ENCODE measurements around the gene CCDC136.

Gene CCDC136

DNA sequence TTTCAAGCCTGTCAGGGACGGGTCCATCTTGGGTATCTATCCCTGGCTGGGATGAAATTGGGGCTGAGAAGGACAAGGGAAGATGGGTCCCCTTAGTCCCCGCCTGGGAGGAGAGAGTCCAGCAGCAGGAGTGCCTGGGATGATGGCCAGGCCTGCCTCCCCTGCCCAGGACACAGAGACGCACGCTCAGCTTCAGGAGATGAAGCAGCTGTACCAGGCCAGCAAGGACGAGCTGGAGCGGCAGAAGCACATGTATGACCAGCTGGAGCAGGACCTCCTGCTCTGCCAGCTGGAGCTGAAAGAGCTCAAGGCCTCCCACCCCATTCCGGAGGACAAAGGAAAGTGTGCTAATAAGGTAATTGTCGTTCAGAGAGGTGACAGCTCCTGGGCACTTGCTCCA lies 15.4 kb downstream of the CCDC136 start:
- no peak for DNase-seq

DNA sequence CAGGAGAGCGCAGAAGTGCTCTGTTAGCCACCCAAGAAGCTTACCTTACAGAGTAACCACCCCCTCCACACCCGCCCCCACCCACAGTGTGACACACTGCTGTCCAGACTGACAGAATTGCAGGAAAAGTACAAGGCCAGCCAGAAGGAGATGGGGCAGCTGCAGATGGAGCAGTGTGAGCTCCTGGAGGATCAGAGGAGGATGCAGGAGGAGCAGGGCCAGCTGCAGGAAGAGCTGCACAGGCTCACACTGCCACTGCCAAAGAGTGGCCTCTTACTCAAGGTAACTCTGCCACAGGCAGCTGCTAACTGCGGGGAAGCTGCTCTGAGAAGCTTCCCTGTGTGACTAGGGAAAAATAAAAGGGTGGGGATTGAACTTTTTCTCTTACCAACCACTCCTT lies 17.6 kb downstream of the CCDC136 start:
- no peak for DNase-seq

DNA sequence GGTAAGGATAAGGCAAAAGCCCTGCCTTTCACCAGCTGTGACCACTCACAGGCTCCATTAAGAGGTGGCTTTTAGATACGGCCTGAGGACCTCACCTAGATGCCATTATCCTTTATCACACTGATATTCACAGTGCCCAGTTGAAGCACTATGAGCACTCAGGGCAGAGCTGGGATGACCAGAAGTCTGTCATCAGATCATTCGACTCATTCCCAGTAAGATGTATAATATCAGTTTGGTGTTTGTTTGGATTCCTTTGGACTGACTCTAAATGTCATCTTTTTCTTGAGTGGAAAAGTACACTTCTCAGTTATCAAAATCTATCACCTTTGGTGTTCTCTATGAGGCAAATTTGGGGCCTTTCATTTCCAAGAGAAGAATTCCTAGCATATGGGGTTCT lies 18.7 kb downstream of the CCDC136 start:
- DNase-seq, result no peak

DNA sequence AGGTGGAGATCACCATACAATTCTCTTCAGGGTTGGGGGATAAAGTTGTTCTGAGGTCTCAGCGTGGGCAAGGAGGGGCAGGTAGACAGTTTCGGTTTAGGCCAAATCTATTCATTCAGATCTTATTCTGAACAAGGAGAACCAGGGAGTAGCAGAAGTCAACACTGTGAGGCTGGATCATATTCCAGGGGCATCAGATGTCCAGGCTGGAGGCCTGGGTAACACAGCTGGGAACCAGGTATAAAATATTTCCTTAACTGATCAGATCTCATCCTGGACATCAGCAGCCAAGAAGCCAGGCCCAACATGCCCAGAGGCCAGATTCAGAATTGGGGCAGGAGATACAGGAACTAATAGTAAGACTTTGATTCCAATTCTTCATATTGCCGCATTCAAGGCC lies 19.2 kb downstream of the CCDC136 start:
- DNase-seq, result no peak

DNA sequence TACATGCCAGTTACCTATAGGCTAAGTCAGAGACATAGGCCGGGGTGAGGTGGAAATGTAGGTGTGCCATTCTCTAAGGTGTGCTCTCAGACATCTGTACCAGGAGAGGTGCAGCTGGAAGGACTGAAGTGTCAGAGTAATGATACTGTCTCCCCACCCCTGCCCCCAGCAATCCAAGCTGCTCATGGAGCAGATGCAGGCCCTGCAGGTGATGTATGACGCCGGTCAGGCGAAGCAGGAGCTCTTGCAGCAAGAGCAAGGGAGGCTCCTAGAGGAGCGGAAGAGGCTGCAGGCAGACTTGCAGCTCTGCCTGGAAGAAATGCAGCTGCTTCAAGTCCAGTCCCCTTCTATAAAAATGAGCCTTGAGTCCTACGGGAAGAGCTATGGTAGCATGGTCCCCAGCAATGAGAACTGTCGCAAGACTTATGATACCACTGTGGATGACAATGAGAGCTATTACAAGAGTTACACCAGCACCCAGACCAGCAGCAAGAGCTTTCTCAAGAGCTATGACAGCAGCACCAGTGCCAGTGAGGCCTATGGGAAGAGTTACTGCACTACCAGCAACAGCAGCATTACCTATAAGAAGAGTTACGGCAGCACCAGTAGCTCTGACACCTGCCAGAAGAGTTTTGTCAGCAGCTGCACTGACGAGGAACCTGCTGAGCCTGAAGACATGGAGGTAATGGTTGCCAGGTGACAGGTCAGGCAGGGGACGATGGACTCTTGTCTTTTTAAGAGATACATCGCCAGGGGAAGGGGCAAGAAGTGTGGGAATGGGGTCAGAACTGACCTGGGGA lies 20.1 kb downstream of the CCDC136 start:
- DNase-seq, result no peak

DNA sequence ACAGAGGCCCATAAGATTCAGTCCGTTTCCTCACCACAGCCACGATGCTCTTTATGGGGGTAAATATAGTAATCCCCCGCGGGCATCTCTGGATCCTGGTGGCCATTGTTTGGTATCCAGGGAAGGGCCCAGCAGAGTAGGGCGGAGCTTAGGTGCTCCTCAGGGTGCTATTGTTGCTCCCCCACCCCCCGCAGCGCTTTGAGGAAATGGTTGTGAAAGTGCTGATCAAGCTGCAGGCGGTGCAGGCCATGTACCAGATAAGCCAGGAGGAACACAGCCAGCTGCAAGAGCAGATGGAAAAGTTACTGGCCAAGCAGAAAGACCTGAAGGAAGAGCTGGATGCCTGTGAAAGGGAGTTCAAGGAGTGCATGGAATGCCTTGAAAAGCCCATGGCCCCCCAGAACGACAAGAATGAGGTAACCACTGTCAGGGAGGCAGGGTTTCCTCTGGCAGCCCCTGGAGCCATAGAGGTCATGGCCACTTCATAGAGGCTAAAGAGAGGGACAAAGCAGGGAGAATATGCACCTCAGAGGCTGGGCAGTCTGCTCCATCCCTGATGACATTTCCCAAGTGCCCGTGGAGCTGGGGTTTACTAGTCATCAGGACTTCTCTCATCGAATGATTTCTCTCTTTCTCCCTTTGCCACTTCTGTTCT lies 20.9 kb downstream of the CCDC136 start:
- no peak for DNase-seq

DNA sequence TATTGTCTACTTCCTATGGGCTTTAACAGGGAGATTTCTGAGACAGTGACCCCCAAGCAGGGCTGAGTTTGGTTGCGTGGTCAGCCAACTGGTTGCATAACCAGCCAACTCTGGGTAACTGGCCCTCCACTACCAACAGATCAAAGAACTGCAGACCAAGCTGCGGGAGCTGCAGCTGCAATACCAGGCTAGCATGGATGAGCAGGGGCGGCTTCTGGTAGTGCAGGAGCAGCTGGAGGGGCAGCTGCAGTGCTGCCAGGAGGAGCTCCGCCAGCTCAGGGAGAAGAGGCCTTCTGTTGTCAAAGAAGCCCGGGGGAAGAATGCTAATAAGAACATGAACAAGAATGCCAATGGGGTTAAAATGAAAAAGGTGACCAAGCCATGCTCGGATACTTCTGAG lies 22.7 kb downstream of the CCDC136 start:
- DNase-seq, result no peak

DNA sequence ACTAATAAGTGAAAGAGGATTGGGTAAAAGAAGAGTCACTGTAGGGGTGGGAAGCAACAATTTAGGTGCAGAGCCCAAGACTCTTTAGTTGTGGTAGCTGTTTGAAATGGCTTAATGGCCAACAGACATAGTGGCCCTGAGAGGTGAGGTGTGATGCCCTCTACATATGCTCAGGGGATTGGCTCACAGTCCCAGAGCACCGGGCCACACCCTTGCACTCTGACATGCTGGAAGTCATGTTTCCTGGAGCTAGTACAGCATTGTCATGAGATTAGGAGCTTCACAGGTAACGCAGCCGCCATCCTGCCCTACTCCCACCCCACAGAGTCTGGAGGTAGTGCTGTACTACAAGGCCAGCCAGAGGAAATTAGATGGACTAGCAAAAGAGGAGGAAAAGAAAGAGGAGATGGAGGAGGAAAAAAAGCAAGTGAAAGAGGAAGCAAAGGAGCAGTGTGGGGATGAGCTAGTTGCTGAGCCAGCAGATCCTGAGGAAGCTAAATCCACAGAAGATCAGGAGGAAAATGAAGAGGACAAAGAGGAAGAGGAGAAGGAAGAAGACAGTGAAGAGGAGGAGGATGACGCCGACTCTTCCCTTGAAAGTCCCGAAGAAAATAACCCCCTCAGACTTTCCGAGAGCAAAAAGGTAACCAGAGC lies 23.6 kb downstream of the CCDC136 start:
- no peak for DNase-seq

DNA sequence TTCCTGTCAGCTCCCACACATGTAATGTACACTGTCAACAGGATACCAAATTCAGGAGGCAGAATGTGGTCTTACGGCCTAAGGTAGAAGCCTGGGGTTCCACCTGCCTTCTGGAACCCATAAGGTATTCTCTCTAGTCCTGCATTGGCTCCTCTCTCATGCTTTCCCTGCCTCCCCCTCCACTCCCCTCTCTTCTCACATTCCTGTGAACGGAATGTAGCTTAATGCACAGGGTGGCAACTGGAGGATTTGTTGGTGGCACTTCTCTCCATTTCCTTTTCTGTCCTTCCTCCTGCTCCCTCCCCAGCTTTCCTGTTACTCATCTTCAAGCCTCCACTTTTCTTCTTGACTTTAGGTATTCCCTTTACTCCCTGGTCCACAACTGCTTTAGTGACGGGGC lies 26.9 kb downstream of the CCDC136 start:
- no peak for DNase-seq

DNA sequence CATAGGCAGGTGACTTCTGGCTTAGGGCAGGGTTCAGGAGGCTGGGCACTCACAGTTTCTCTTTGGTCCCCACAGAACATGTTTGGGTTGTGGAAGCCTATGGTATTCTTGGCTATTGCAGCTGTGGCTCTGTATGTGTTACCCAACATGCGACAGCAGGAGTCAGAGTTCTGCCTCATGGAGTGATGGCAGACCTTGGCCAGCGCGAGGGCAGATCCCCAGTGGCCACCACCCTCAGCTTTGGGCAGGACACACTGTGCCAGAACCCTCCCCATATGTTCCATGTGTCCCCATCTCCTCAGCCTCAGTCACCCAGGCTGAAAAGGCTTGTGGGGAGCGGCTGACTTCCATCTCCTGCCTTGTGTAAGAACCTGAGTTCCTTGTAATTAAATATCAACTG lies 30.0 kb downstream of the CCDC136 start:
- DNase-seq, result no peak

DNA sequence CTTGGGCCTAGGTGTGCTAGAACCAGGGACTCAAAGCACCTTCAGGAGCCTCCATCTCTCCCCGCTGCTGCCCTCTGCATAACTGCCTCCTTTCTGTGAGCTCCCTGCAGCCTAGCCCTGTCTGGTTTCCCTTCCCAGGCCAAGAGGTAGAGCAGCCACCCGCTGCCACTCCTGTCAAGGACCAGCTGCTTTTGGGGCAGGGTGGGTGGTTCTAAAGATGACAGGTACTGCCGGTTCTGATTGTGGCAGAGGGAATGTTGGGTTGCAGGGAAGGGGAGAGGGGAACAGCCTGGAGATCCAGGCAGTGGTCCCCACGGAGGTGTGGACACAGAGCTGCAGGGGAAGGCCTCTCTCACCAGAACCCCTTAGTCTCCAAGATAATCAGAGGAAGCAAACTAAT lies 34.7 kb downstream of the CCDC136 start:
- no peak for DNase-seq

DNA sequence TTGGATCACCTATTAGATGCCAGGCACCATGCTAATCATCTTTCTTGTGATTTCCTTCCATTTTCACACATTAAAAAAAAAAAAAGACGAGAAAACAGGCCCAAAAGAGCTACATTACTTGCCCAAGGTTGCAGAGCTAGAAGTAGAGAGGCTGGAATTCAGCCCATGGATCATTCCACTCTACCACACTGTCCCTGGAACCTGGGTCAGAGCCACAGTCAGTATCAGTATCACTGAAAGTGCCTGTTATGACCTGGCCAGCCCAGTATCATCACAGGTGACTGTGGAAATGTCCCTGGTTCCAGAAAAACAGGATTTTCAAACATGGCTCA lies 35.1 kb downstream of the CCDC136 start:
- DNase-seq, result no peak

DNA sequence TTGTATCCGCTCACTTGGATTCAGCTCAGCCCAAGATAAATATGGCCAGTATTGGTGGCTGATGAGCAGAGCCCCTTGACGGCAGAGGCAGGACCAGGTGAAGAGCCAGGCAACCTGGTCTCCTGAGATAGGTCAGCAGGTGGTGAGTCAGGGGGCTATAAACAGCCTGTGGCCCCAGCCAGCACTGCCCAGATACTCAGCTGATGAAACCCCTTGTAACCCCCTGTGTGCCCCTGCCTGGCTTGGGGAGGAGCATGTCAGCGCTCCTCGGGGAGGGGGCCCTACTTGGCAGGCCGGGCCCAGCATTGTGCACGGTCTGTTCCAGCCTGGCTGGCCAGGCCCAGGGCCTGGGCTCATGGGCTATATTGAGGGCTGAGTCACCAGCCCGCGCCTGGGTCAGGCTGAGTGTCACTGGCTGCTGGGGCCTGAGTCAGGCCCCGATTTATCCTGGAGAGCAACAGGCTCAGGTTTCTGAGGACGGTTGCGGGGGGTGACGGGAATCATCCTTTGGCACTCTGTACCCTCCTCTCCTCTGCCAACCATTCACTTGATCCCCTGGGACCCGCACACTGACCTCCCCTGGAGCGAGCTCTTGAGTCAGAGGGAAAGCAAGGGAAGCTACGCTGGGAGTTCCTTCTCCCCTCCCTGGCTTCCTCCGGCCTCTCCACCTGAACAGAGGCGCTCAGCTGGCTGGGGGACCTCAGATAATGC lies 35.6 kb downstream of the CCDC136 start:
- peak; percentile 79 for DNase-seq

DNA sequence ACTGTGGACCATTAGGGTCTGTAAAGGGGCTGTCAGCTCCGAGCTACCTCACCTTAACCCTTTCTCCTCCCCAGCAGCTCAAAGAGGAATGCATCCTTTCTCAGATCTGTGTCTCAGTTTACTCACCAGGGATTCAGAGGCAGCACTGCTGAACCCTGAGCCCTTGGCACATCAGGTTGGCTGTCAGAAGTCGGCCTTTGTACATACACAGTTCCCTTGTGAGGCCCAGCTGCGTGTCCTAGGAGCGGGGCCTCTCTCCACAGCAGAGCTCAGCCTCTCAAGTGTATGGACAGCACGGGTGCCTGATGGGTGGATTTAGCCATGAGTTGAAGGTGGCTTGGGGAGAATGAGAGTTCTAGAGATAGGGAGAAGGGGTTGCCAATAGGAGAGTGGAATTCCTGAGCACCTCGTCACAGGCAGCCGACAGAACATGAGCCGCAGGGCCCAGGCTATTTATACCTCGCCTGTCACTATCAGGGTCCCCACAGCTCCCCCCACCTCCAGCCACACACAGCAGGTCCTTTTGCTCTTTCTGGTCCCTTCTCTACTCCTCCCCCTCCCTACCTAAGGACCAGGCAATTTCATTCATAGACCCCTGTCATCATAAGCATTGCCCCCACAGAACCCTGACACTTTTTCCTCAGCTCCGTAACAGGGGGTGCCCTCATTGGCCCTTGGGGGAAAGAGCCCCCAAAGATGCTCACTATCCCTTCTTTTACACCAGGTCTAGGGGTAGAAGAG lies 36.4 kb downstream of the CCDC136 start:
- peak; percentile 84 for DNase-seq

DNA sequence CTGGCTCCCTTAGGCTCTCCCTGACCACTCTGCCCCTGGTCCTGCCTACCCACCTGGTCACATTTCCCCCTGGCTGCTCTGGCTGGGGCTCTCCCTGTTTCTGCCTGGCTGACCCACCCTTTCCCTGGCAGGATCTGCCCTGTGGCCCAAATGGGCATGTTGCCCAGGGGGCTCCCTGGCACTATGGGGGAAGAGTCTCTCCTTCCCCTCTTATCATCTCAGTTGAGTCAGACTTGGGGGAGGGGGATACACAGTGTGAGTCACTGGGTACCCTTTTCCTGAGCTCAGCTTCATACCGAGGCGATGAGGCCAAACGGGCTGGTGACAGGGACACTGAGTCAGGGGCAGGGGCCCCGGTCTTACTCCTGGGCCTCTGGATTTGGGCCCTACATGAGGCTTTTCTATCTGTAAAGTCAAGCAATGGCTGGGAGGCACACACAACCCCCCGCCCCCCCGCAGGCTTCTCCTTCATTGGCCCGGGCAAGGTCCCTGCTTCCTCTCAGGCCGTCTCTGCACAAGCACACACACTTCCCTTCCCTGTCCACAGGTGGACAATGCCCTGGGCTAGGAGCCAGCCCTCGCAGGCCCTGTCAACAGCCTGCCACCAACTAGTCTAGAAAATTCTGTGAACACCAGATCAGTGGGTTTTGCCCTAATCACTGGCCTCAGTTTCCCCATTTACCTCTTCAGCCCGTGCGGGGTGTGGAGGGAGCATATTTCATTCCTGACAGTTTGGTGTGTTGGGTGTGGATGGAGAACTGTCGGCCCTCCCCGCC lies 37.8 kb downstream of the CCDC136 start:
- DNase-seq, result peak; percentile 77

DNA sequence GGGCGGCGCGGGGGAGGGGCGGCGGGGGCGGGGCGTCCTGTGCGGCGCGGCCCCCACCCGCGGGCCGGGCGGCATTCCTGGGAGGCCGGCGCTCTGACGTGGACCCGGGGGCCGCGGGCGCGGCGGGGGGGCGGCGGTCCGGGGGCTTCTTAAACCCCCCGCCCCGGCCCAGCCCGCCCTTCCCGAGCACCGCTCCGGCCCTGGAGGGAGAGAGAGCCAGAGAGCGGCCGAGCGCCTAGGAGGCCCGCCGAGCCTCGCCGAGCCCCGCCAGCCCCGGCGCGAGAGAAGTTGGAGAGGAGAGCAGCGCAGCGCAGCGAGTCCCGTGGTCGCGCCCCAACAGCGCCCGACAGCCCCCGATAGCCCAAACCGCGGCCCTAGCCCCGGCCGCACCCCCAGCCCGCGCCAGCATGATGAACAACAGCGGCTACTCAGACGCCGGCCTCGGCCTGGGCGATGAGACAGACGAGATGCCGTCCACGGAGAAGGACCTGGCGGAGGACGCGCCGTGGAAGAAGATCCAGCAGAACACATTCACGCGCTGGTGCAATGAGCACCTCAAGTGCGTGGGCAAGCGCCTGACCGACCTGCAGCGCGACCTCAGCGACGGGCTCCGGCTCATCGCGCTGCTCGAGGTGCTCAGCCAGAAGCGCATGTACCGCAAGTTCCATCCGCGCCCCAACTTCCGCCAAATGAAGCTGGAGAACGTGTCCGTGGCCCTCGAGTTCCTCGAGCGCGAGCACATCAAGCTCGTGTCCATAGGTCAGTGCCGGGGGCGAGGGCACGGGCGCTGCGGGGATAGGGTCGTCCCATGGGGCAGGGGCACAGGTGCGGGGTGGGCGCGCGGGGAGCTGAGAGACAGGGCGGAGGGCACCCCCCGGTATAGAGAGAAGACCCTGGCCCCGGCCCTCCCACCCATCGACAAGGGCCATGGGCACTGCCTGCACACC lies 38.7 kb downstream of the CCDC136 start, which contains the start of gene FLNC:
FLNC (plus strand) TSS at position 176 of the 947 bp plus-strand sequence; CDS start at position 408, 232 bp downstream.
- peak; percentile 85 for DNase-seq

DNA sequence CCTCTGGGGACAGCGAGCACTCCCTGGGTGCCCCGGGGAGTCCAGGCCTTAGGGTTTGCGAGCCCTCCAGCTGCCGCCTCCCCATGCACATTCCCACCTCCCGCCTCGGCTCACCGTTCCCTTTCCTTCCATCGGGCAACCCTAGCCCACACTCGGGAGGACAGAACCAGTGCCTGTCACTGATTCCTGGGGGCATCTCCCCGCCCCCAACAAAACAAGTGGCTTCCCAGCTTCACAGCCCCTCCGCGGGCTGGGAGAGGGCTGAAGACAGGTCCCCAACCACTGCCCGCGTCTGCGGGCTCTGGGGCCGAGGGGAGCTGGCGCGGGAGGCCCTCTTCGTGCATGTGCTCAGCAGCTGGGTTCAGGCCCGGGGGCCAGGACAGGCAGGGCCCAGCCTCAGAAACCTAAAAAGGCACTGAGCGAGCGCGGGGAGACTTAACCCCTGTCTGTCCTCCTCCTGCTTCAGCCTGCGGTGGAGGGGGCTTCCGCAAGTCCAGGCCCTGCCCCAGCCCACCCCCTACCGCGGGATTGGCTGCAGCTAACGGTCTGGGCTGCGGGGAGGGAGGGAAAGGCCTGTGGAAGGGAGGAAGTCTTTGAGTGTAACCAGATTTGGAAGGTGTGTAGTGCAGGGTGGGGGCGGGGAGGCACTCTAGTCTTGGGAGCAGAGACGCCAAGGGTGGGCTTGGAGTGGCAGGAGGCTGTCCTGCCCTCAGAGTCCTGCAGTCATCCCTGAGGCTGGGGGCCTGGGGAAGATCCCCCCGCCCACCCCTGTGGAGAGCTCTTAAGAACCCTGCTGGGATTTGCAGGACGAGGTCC lies 39.6 kb downstream of the CCDC136 start:
- peak; percentile 84 for DNase-seq

DNA sequence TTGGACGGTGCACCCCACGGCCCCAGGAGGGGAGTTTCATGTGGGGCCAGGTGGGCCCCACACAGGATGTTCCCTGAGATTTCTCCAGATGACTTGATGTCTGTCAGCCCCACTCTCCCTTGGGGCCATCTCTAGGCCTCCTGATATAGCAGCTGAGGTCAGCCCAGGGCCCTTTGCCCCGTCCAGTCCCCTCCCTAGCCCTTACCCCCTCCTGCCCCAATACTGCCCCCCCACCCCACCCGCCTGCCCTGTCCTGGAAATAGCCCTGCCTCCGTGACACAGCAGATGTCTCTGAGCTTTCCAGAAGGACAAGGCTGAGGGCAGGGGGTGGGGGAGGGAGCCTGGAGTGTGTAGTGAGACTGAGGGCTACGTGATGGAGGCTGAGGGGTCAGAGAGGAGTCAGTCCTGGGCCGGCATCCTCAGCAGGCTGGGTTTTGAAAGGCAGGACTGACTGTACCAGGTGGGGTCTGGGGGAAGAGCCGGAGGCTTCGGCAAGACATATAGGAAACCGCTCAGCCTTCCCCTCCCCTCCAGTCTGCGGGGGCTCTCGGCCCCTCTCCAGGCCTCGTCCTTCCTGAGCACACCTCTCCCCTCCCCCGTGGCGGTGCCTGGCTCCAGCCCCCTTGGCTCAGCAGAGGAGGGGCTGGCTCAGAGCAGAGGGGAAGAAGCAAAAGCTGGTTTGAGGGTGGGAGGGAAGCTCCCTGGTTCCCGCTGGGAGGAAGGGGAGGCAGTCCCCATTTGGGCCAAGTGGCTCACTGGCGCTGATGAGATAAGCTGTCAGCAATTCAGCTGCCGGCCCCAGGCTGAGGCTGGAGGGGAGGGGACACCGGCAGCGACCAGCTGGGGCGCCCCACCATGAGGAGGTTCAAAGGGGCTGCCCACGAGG lies 40.5 kb downstream of the CCDC136 start:
- peak; percentile 43 for DNase-seq

DNA sequence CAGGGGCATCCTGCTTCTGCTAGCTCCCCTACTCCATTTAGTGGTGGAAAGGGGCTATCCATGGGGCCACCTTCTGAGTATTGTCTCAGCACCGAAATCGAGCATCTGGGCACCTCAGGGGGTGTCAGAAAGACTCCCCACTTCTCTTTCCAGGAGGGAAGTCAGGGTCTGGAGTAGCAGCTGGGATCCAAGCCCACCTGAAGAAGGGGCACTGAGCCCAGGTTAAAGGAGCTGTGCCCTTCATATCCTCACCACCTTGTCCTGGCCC lies 41.0 kb downstream of the CCDC136 start:
- DNase-seq, result no peak
